ENCODE results near the gene SLC5A11.

SLC5A11 gene

GRCh38 chr16:24957887-24958286 is 112.1 kb downstream of the SLC5A11 start:
- no peak for DNase-seq (ENCODE audit: low read depth)
- no peak for TF ChIP-seq CTCF (IDR thresholded peaks at IDR 0.05; ENCODE audit: control insufficient read depth, extremely low read depth, insufficient read depth)
- no peak overlapping the region for H3K4me3 ChIP-seq (ENCODE audit: low read depth, low read length)
